Measurements from ENCODE around the gene DPYSL4.

The DPYSL4 gene

DNA sequence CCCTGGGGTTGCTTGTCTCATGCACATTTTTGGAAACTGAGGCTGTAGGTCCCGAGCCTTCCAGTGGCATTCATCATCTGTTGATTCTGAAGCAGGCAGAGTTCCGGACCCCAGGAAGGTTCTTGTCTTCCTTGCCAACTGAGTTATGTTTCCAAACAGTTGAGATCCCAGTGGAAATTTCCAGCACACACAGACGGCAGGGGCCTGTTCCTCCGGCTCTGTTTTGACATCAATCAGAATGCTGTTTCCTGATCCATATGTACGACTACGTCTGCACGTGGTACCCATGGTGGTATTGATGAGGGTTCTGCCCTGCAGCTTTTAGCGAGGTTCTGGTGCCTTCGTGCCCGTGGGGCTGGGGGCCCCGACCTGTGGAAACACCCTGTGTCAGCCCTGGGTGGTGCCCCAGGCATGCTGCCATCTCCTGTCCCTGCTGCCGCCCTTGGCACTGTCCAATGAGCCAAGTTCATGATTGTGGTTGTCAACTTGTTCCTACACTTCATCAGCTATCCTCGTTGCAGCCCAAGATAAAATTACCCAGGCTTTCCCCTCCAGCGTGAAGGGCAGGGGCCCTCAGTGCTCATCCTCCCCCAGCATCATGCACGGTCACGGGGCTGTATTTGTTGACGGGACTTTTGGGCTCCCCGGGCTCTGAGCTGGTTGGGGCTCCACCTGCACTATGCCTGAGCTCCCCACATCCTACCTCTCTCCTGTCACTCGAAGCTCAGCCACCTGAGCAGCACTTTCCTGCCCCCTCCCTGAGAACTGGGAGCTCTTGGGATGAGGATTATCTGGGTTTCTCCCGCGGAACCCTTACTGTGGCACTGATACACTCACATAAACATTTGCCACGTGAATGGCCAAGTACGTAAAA lies 7.8 kb upstream of the DPYSL4 start:
- no peak for DNase-seq (ENCODE audit: low read depth in 4 of 4, low spot score in 1 of 4)

GRCh38 chr10:132179551-132180392 lies 7.0 kb upstream of the DPYSL4 start:
- DNase-seq (ENCODE audit: low read depth in 4 of 4, low spot score in 1 of 4), result no peak

GRCh38 chr10:132180736-132181135 lies 6.0 kb upstream of the DPYSL4 start:
- no peak for DNase-seq (ENCODE audit: low read depth in 4 of 4, low spot score in 1 of 4)

- no peak for DNase-seq (ENCODE audit: low read depth in 4 of 4, low spot score in 1 of 4)
Measured at GRCh38 chr10:132181691-132182425, 4.9 kb upstream of the DPYSL4 start.

- no peak for DNase-seq (ENCODE audit: low read depth in 4 of 4, low spot score in 1 of 4)
Measured at GRCh38 chr10:132182591-132182990, 4.2 kb upstream of the DPYSL4 start.

GRCh38 chr10:132183046-132183445 lies 3.7 kb upstream of the DPYSL4 start:
- DNase-seq (ENCODE audit: low read depth in 4 of 4, low spot score in 1 of 4), result no peak

GRCh38 chr10:132184816-132185593 lies 1.7 kb upstream of the DPYSL4 start:
- DNase-seq (ENCODE audit: low read depth in 4 of 4, low spot score in 1 of 4), result no peak

- peak in 2 of 4 experiments; percentile 34 to 35 for DNase-seq (ENCODE audit: low read depth in 4 of 4, low spot score in 1 of 4)
Measured at GRCh38 chr10:132185601-132186487, 904 bp upstream of the DPYSL4 start.

GRCh38 chr10:132187430-132188138 lies 836 bp downstream of the DPYSL4 start:
- DNase-seq (ENCODE audit: low read depth in 4 of 4, low spot score in 1 of 4), result no peak

DNA sequence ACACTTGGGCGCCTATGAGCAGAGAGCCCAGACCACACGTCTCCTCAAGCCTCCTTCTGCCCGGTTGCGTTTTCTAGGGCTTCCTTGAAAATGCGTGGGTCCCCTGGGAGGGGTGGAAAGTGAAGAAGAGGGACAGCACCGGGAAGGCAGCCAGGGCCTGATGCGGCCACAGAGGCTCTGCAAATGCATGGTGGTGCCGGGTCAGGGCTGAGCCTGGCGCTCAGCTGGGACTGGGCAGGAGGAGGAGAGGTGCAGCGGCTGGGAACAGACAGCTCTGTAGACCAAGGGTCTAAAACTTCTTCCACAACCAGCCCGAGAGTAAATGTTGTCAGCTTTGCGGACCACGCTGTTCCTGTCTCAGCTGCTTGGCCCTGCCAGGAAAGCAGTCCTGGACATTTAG lies 1.6 kb downstream of the DPYSL4 start:
- no peak for DNase-seq (ENCODE audit: low read depth in 4 of 4, low spot score in 1 of 4)

DNA sequence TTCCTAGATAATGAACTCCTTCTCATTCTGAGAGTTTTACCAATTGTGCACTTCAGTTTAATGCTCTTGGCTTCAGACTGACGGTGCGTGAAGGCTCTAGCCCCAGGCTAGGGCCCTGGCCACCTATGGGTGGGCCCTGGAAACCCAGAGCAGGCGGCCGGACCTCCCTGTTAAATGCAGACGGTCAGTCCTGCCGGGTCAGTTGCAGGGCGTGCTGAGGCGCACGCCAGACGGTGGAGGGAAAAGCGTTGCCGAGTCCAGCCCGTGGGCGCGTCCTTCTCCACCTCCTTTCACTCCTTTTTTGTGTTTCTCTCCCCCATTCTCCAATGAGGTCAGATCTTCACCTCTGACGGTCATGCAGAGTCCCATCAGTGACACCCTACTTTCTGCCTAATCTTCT lies 2.3 kb downstream of the DPYSL4 start:
- no peak for DNase-seq (ENCODE audit: low read depth in 4 of 4, low spot score in 1 of 4)

- DNase-seq (ENCODE audit: low read depth in 4 of 4, low spot score in 1 of 4), result no peak
Measured at GRCh38 chr10:132189810-132190422, 3.2 kb downstream of the DPYSL4 start.

- no peak for DNase-seq (ENCODE audit: low read depth in 4 of 4, low spot score in 1 of 4)
Measured at GRCh38 chr10:132192076-132192975, 5.6 kb downstream of the DPYSL4 start.

DNA sequence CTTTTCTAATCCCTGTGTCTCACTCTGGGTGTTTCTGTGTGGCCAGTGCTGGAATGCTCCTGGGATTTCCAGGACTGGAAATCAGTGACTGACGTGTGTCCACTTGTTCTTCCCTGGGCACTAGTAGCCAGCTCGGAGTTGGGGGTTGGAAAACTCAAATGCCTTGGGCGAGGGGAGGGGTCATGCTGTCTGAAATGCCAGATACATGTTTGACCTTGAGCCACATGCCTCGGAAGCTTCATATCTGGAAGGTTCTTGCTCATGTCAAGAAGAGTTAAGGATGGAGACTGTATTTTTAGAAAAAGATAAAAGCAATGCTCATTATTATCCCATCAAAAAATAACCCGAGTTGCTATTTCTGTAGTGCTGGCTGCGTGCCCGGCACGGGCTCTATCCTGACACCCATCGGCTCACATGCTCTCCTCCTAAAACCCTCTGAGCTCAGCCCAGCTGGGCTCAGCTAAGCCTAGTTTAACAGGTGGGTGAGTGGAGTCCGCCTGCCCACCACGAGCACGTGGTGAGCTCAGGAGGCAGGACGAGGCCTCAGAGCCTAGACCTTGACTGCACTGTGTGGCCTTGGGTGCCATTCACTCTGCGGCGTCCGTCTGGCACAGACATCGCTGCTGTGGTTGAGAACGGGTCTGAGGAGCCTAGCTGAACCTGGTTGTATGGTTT lies 6.4 kb downstream of the DPYSL4 start:
- DNase-seq (ENCODE audit: low read depth in 4 of 4, low spot score in 1 of 4), result no peak

- DNase-seq (ENCODE audit: low read depth in 4 of 4, low spot score in 1 of 4), result no peak
Measured at GRCh38 chr10:132193907-132194552, 7.3 kb downstream of the DPYSL4 start.

DNA sequence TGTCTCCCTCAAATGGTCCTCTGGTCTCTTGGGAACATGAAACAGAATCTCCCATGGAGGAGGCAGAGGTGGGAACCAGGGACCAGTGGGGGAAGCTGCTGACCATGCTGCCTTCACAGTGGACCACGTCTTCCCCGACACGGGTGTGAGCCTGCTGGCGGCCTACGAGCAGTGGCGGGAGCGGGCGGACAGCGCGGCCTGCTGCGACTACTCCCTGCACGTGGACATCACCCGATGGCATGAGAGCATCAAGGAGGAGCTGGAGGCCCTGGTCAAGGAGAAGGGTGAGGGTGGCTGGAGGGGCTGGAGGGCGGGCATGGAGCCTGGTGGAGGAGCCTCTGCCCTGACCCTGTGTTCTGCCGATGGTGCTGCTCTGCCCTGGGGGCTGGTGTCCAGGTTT lies 8.0 kb downstream of the DPYSL4 start:
- no peak for DNase-seq (ENCODE audit: low read depth in 4 of 4, low spot score in 1 of 4)

Measured in stimulated activated CD4-positive, alpha-beta T cell treated with anti-CD3 and anti-CD28 coated beads, Interleukin-1b, Interleukin-23, amount 100 ng/mL, for 24 hours (primary cell).